ENCODE results near the gene NPHP1. TPM values are rescaled to one million over a fixed set of nuclear protein-coding genes. Genes with fewer than 3 reads are reported as not detected.
"Not testable (repeated sequence)": the region's sequence is repeated elsewhere in the genome, so short reads cannot be mapped to it uniquely, and the experiment has no call there.

Gene NPHP1
- total RNA-seq, 1 experiment from 2014 or later, result 12.2 TPM

DNA sequence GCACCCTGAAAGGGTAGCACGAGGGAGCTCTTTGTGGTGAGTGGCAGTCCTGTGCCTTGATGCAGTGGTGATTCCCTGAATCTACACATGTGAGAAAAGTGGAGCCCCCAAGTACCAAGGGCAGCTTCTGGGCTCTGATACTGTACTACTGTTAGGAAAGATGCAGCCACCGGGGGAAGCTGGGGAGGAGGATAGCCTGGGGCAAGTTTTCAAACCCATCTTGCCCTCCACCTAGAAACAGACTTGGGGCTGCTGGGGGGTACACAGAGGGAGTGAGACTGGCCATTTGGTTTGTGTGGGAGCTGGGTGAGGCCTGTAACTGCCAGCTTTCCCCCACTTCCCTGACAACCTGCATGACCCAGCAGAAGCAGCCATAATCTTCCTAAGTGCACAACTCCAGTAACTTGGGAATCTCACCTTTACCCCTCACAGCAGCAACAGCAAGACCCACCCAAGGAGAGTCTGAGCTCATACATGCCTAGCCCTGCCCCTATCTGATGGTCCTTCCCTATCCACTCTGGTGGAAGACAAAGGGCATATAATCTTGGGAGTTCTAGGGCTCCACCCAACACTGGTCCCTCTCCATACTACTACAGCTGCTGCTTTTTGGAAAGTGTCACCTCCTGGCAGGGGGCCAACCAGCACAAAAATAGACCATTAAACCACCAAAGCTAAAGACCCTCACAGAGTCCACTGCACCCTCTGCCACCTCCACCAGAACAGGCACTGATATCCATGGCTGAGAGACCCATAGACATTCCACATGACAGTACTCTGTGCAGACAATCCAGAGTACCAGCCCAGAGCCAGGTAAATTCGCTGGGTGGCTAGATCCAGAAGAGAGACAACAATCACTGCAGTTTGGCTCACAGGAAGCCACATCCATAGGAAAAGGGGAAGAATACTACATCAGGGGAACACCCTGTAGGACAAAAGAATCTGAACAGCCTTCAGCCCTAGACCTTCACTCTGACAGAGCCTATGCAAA is 97.4 kb downstream of the NPHP1 start:
- in situ Hi-C loops (cut with HindIII; ENCODE audit: low sequenced_read_pairs), result no loop called here
- no peak for DNase-seq (ENCODE audit: low spot score)

DNA sequence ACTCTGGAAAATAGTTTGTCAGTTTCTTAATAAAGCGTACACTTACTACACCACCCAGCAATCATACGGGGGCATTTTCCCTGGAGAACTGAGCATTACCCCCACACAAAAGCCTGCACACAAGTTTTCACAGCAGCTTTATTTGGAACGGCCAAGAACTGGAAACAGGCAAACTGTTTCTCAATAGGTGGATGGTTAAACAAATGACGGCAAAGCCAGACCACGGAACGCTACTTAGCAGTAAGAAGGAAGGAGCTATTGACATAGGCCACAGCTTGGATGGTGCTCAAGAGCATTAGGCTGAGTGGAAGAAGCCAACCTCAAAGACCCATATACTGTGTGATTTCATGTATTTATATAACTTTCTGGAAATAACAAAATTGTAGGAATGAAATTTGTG is 98.2 kb downstream of the NPHP1 start:
- in situ Hi-C loops (cut with HindIII; ENCODE audit: low sequenced_read_pairs), result no loop called here

DNA sequence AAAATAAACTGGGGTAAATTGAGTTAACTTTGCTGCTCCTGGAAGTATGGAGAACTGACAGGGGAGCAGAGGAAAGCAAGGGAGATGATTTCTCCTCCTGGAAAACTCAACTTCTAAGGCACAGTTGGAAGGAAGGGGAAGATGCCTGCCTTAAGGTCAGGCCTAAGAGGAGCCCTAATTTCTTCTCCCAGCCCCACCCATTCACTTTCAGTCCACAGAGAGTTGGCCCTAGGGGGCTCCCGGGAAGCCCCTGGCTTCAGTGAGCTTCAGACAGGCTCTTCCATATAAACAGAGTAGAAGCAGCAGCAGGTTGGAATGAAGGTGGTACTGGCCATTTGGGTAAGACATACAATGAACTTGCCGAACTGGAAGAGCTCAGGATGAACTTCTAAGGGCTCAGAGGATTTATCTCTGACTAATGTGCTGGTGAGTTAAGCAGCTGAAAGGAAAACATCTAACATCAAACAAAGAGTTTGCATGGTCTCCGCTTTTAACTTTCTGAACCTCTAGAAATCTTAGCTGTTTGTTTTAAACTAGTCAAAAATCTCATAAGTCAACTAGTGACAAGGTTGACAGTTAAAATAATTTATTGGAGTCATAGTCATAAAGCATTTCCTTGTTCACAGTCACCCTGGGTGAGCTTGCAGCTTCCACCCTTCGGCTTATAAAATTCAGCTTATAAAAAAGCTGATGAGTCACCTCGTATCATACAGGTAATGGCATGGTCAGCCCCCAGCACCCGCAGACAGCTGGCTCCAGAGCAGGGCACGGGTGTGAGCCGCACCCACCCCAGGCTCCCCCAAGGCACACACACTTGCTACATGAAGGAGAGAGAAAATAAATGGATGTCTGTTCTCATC is 99.0 kb downstream of the NPHP1 start:
- in situ Hi-C loops (cut with HindIII; ENCODE audit: low sequenced_read_pairs), result no loop called here
- DNase-seq (ENCODE audit: low spot score), result no peak

More for the DNA sequence above, 98.2 kb downstream of the NPHP1 start:
- DNase-seq (ENCODE audit: low spot score), result no peak

DNA sequence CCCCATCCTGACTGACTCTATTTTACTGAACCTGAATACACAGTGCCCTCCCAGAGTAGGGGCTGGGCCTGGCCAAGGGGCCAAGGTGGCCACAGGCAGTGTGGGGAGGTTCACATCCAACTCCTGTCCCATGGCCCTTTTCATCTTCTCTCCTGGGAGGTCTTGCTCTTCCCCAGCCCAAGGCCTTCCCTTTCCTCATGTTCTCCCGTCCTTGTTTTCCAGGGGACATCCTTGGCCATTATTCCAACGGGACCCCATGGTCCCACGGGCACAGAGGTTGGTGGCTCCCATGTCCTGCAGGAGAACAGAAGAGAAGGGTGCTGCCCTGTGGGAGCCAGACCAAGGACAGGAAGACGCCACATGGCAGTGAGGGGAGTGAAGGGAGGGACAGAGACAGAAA is 99.6 kb downstream of the NPHP1 start:
- DNase-seq (ENCODE audit: low spot score), result no peak
- in situ Hi-C loops (cut with HindIII; ENCODE audit: low sequenced_read_pairs), result no loop called here

DNA sequence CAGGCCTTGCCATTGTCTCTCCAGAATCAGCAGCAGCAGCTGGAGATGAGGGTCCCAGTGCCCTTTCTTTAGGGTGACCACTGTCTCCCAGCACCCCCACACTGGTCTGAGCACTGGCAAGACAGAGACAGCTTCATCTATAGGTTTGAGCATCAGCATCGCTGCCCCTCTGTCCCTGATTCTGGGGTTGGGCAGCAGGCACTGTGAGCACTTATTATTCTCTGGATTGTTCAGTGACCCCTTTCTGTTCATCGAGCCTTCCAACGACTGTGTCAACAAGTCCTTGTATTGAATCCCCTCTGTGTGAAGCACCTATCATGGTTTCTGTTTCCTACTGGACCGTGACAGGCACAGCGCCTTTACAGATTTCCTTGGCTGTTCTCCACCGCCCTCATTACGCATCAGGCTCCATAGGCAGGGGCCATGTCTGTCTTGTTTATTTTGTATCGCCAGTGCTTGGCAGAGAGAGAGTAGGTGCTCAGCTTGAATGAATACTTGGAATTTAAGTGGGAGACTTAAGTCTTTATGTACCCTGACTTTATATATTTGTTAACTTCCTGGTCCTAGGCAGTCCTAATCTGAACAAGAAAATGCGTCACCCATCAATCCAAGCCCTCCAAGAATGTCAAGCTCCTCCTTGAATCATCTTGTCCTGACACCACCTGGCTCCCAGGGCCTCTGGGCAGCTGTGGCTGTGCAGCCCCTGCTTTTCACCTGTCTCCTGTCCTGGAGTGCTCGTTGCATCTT is 100.6 kb downstream of the NPHP1 start:
- no peak for DNase-seq (ENCODE audit: low spot score)
- in situ Hi-C loops (cut with HindIII; ENCODE audit: low sequenced_read_pairs), result no loop called here

DNA sequence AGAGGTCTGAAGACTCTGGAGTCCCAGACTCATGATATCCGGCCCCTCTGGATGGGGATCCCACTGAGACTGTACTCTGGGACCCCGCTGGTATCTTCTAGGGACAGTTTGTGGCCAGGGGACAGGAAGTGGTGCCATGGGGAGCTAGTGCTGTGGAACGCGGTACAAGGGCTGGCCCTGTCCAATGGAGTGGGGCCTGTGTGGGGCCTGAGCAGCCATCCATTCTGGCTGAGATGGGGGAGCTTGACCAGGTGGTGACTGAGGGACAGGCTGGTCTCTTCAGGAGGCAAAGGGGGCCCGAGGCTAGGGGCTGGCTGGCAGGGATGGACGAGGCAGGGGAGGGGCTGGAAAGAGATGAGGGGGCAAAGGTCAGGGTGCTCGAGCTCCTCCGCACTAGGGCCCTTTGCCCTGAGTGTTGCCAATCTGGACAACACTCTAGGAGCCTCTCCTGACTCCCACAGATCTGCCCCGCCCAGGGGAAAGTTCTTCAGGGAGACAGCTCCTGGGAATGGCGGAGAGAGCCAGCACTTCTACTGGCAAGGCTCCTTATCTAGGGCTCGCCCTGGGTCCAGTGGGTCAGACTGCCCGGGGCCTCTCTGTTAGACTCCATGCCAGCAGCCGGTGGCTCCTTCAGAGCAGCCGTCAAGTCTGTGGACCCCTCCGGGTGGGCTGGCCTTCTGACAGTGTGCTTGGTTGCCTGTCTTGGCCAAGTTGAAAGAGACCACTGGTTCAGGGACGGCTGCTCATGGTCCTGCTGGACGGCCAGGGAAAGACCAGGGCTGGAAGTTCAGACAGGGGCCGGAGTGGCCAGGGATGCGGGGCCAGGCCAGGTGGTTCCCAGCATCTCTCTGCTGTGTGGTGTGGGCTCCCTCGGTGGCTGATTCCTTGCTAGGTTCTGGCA is 101.5 kb downstream of the NPHP1 start:
- in situ Hi-C loops (cut with HindIII; ENCODE audit: low sequenced_read_pairs), result no loop called here
- no peak for DNase-seq (ENCODE audit: low spot score)

DNA sequence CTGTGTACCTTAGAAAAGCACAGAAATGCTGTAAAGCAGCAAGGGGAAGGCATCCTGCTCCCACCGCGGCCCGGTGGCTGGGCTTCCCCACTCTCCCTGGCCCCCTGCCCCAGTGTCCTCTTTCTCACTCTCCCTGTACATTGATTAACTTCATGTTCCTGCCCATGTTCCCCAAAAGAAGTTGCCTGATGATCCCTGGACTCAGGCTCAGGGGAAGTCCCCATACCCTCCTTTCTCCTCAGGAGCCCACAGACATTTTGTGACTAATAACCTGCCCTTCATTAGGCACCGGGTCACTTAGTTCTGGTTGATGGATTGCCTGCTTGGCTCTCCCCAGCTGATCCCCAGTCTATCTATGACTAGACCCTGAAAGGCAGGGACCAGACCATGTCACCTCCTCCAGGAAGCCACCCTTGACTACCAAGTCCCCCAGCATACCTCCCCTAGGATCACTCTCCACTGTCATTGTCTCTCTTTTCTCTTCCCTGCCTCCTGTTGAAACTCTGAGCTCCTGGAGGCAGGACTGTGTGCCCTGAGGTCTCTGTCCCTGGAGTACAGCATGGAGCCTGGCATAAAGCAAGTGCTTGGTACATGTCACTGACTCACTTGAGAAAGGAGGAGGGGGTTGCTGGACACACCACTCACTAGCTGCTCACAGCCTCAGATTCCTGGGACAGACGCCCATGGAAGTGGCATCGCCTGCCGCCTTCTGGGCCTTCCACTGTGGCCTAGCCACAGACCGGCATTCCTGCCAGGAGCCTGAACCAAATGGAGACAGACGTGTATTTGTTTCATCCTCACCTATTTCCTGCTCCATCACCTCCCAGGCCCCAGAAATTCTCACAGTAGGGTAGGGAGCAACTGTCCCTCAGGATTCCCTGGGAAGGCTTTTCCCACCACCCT is 102.7 kb downstream of the NPHP1 start:
- in situ Hi-C loops (cut with HindIII; ENCODE audit: low sequenced_read_pairs), result no loop called here
- no peak for DNase-seq (ENCODE audit: low spot score)

DNA sequence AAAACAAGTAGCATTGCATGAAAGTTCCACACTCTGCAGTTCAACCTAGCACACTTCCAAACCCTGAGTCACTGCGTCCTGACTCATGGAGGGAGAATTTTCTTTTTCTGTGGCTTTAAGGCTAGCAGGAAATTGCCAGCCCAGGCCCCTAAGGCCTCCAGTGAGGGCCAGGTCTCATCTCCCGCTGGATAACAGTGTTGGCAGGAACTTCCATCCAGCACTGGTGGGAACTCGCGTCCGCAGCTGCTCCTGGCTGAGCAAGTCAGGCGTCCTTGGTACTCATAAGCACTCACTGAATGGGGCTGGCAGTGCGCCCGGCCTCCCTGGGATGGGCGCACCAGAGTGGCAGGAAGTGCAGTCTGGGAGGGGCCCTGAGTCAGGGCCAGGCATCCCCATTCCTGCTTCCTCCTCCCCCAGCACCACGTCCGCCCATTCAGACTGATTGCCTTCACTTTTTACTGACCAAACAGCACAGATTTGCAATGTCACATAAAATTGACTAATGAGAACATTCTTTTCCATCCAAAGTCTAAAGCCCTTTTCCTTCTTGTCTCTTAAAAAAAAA is 103.5 kb downstream of the NPHP1 start:
- in situ Hi-C loops (cut with HindIII; ENCODE audit: low sequenced_read_pairs), result no loop called here
- peak; percentile 55 for DNase-seq (ENCODE audit: low spot score)

DNA sequence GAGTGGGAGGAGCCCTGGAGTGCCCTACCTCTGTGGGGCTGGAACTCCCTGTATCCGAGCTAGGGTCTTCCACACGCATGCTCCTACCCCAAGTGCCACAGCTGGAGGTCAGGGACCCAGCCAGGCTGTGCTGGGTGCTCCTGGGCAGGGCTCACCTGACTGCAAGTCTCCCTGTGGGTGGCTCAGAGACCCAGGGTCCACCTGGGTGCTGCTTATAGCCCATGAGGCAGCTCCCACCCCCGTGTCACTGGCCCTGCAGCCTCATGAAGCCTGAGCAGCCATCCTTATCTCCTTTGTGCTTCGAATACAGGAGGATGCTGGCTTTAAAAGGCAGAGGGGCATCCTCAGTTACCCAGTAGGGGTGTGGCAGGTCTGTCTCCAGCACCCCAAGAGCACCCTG is 103.9 kb downstream of the NPHP1 start:
- in situ Hi-C loops (cut with HindIII; ENCODE audit: low sequenced_read_pairs); DNase-seq (ENCODE audit: low spot score): not testable (repeated sequence)

DNA sequence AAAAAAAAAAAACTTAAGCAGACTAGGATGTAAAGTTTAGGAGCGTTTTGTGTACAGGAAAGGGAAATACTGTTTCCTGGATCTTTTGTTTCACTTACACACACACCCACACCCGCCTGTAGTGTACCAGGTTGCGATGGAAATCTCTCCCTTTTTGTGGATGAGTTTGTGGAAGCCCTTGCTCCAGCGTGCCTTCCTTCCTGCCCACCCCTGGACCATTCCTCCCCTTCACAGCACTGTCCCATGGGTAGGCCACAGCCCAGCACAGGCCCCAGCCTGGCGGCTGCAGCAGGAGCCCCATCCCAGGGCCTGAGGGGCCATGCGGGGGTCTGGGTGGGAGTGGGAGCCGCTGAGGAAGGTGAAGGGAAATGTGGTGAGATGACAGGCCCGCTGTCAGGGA is 104.3 kb downstream of the NPHP1 start:
- in situ Hi-C loops (cut with HindIII; ENCODE audit: low sequenced_read_pairs), result no loop called here
- DNase-seq (ENCODE audit: low spot score), result no peak

DNA sequence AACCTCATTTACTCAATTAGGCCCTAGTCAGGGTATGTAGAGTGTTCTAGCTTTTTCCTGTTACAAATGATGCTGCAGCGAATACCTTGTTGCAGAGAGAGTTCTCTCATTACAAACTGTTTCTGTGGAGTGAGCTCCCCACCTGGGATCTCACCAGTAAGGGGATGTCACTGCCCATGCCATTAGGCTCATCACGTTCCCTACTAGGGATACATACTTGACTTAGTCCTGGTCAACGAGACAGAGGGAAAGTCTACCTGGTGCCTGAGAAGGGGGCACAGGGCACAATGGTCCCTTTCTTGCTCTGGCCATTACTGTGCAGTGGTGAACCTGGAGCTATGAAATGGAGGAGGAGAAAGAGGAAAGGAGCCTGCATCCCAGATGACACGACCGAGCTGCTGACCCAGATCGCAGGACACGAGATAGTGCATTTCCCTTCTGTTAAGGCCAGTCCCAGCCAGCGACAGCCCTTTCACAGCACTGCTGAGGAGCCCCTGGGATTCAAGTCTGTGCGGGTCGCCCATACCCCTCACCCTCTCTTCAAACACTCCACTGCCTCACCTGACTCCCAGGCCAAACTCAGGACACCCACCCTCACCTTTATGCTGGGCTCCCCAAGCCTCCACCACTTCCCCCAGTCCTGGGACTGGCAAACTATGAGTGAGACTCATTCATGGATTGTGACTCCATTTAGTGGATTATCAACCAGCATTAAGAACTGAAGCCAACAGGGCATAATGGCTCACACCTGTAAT is 105.2 kb downstream of the NPHP1 start:
- no peak for DNase-seq (ENCODE audit: low spot score)
- in situ Hi-C loops (cut with HindIII; ENCODE audit: low sequenced_read_pairs), result no loop called here

DNA sequence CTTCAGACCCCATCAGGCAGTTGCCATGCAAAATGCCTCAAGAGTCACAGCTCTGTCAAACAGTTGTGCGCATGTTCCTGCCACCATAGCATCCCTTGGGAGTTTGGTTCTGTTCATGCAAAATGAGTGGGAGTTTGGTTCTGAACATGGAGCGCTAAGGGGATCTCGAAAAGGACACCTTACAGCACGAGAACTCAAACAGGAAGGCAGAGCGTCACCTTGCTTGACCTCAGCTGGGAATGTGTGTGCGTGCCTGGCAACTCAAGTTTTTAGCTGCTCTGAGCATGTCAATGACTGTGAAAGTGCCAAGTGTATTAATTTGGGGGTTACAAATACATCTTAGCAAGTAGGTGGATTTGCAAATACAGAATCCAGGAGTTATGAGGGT is 105.8 kb downstream of the NPHP1 start:
- in situ Hi-C loops (cut with HindIII; ENCODE audit: low sequenced_read_pairs), result no loop called here
- no peak for DNase-seq (ENCODE audit: low spot score)

DNA sequence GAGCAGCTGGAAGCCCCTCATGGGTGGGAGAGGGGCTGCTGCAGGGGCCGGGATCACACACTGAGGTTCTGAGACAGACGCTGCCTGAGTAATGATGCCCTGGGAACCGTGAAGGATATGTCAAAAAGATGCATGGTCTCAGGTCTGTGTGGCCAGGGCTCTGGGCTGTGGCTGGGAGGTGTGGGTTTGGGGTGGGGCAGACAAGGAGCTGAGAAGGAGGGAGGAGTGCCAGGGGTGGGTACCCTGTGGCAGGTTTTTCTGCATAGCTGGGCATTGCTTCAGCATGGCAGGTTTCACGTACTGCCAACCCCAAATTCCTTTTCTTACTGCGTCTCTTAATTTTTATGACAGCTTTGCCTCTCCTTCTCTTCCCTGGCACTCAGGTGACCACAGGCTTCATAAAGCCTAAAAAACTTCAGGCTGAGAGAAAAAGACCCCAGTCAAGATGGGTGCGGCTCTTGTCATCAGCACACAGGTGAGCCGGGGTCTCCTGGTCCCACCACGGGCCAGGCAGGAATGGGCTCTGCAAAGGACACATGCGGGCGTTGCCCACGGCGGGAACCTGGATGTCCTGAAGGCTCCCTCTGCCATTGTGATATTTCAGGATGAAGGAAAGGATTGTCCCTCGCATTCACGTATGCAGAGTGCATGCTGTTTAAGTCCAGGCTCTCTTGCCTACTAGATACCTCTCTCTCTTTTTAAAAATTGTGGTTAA is 107.2 kb downstream of the NPHP1 start:
- in situ Hi-C loops (cut with HindIII; ENCODE audit: low sequenced_read_pairs), result no loop called here
- no peak for DNase-seq (ENCODE audit: low spot score)

DNA sequence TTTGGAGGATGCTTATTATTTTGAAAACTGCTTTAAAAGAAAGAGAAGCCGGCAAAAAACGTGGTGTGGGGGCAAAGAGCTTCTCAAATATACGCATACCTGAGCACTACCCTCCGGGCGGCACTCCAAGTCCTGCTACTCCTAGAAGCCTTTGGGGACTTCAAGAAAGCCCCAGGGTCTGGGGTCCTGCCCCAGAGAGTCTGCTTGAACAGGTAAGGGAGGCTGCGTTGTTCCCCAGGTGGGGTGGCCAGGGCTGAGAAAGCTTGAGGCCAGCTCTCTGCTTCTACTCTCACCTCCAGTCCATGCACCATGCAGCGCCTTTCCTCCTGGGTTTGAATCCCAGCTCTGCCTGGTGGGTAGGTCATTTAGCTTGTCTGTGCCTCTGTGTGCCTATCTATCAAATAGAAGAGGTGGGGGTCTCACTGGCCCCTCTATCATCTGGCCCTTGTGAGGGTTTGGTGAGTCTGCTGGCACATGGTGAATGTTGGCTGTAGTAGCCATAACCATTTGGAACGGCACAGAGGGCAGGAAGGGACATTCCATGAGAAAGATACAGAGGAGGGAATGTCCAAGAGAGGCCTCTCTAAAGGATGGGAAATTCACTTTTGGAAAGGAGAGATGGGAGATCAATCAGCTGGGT is 108.7 kb downstream of the NPHP1 start:
- DNase-seq (ENCODE audit: low spot score), result no peak
- in situ Hi-C loops (cut with HindIII; ENCODE audit: low sequenced_read_pairs), result no loop called here

DNA sequence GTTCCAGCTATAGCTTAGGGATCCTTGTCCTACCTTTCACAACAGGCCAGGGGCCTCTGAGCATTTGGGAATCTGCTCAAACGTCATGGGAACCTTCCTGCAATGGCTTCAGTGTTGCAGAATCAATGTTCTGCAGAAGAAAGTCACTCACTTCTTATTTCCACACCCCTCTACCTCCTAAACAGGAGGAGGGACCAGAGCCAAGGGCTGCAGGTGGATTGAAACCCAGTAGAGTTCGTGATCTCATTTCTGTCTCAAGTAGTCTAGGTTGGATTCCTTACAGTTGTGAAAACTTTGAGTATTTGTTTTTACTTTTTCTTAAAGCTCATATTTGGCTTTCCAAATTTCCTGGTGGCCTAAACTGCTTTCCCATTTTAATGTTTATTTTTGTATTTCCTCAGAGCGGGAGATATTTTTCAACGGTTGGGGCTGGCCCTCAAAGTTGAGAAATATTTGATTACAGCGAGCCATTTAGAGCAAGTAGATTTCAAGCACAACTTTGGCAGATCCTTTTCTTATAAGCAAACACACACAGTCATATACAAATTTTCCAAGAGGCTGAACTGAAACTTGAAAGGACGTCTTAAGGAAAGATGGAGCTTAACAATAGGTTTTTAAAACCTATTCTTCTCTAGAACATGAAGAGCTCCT is 109.8 kb downstream of the NPHP1 start:
- DNase-seq (ENCODE audit: low spot score); in situ Hi-C loops (cut with HindIII; ENCODE audit: low sequenced_read_pairs): not testable (repeated sequence)
